Measurements from ENCODE around the gene BCAS3.

The BCAS3 gene

DNA sequence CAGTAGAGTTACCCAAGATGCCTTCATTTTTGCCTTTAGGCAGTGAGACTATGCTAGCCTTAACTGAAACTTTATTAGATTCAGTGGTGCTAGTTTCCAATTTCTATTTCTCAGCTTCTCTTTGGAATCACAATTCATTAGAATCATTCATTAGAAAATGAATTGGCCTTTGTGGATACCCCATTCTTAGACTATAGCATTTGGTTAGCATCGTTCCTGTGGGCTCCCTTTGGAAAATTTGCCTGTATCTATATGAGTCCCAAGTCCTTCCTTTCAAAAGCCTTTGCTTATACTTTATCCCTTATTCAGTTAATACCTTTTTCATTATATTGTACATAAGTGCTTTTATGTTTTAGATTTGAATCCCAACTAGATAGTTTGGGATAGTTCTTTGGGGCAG is 535.0 kb downstream of the BCAS3 start:
- DNase-seq: no peak

DNA sequence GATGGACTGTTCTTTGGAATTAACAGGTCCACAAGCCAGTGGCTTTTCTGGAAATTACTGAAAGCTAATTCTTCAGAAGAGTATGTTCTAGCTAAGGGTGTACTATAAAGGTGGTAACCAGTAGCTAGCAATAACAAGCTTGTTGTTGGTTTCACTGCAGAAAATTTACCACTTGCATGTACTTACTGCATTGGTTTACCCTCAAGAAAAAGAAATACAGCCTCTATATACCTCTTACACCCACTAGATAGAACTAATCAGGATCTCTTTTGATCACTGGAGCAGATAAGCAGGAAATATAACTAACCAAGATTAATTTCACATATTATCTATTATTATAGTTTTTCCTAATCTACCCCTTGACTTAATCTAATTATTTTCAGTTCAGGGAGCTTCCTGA is 537.1 kb downstream of the BCAS3 start:
- DNase-seq: no peak

- no peak for DNase-seq
Measured at GRCh38 chr17:61216066-61216465, 538.4 kb downstream of the BCAS3 start.

DNA sequence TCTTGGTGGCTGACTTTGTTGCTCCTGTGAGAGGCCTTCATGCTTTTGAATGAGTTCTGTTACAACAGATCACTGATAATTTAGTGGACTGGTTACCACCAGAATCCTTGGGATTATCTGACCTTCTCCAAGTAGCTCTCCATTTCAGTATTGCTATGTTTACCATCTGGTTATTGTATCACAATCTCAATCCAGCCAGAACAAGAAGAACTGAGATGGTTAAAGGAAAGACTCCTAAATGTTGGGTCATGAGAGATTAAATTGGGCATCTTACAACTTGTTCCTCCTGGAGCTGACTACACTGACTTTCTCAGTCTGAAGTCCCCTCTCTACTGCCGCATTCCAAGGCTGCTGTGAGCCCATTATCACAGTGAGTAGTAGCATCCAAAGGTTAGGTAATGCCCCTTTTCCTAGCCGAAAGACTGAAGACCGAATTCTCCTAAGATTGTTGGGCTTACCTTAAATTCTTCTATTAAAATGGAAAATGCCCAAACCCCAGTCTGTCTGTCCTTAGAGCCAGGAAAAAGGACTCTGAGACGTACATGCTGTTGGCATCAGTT is 540.3 kb downstream of the BCAS3 start:
- DNase-seq: no peak

DNA sequence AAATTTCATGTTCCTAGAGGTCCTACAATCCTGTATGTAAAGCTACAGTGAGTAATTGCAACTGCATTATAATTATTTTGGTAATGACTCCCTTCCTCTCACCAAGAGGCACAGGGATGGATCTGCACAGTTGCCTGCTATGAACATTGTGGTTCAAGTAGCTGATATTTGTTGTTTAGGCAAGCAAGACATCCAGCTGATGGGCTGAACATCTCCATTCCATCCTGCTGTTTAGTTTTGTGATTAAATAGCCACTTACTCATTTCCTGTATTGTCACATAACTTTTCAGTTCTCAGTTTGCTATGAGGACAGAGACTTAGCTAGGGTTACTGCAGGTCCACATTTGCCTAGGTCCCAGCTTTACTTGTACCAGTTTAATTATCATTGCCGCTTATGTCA is 540.8 kb downstream of the BCAS3 start:
- DNase-seq: no peak

DNA sequence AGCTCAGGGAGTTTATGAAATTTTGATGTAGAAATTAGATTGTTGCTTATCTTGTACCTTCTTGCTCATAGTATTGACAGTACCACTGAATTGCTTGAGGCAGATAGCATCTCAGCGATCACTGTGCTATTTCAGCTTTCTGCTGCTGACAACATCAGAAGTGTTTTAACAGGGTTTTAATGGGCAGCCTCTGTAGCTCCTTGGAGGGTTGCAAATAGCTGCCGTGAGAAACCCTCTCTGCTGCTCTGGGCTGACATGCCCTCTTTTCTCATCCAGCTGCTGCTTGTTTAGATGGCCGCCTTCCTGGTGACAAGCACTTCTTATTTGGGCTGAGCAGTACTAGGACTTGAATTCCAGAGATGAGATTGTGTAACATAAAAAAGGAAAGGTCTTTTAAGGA is 541.8 kb downstream of the BCAS3 start:
- DNase-seq: no peak

GRCh38 chr17:61221181-61221580 is 543.5 kb downstream of the BCAS3 start:
- no peak for DNase-seq

- DNase-seq: no peak
Measured at GRCh38 chr17:61221597-61222471, 544.2 kb downstream of the BCAS3 start.

GRCh38 chr17:61223725-61224124 is 546.1 kb downstream of the BCAS3 start:
- no peak for DNase-seq

- no peak for DNase-seq
Measured at GRCh38 chr17:61225178-61225882, 547.7 kb downstream of the BCAS3 start.

DNA sequence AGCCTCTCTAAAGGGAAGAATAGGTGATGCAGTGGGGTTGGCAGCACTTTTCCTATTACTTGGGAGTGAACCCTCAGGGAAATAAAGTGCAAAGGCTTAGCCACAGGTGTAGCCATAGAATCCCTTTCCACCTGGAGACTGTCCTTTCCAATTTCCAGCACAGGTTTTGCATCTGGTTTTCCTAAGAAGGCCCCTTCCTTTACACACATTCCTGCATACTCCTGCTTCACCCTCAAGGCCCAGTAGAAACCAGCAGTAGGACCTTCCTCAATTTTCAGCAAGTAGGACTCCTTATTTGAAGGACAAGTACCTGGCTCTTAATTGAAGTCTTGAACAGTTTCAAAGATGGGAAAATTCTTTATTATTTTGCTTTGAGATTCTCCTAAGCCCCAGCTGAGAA is 550.2 kb downstream of the BCAS3 start:
- DNase-seq: no peak

GRCh38 chr17:61230461-61230860 is 552.8 kb downstream of the BCAS3 start:
- no peak for DNase-seq

GRCh38 chr17:61230972-61231820 is 553.5 kb downstream of the BCAS3 start:
- no peak for DNase-seq

DNA sequence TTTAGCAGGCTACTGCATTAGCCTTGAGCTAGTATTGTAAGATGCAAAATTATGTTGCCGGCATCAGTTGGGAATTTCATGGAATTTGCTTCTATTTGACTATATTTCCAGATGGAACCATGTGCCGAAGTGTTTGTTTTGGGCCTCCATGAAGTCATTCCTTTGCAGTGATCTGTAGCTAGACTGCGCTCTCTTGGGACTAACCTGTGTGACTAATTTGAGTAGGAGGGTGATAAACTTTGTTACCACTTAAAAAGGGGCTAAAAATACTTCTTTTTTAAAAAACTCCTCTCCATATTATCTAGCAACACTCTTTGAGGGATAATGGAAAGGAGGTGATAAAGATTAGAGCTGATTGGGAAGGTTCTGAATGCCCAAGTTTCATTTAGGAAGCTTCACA is 555.2 kb downstream of the BCAS3 start:
- no peak for DNase-seq

GRCh38 chr17:61233991-61234750 is 556.5 kb downstream of the BCAS3 start:
- no peak for DNase-seq

DNA sequence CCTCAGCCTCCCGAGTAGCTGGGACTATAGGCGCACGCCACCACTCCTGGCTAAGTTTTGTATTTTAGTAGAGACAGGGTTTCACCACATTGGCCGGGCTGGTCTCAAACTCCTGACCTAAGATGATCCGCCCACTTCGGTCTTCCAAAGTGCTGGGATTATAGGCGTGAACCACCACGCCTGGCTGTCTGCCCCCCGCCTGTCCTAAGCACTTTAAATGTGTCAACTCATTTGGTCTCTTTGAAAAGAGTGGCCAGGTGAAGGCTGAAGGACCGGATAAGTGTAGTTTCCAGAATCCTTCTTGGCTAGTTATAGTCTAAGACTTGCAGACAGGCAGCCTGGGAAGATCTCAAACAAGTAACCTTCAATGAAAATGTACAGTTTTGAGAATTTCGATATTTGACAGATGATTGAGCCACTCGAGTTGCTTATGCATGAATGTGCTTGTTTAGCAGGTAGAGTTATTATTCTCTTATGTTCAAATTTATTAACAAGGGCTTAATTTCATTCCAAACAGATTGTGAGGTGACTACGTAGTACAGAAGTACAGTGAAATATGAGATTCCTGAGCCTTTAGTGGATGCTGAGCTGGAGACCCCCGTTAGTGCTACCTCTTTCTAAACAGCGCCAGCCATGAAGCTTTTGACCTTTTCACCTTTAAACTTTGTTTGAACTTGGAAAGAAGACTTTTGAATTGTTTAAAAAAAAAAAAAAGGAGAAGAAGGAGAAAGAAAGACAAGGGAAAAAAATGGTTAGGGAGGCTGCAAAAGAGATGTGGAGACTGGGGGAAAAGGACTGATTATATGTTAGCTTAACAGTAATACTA is 557.6 kb downstream of the BCAS3 start:
- no peak for DNase-seq

GRCh38 chr17:61235827-61236197 is 558.2 kb downstream of the BCAS3 start:
- DNase-seq: no peak

DNA sequence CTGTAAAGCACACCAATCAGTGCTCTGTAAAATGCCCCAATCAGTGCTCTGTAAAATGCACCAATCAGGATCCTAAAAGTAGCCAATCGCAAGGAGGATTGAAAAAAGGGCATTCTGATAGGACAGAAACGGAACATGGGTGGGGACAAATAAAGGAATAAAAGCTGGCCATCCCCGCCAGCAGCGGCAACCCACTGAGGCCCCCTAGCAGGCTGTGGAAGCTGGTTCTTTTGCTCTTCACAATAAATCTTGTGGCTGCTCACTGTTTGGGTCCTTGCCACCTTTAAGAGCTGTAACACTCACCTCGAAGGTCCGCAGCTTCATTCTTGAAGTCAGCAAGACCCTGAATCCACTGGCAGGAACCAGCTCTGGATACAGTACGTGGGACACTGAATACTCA is 559.6 kb downstream of the BCAS3 start:
- DNase-seq: no peak

DNA sequence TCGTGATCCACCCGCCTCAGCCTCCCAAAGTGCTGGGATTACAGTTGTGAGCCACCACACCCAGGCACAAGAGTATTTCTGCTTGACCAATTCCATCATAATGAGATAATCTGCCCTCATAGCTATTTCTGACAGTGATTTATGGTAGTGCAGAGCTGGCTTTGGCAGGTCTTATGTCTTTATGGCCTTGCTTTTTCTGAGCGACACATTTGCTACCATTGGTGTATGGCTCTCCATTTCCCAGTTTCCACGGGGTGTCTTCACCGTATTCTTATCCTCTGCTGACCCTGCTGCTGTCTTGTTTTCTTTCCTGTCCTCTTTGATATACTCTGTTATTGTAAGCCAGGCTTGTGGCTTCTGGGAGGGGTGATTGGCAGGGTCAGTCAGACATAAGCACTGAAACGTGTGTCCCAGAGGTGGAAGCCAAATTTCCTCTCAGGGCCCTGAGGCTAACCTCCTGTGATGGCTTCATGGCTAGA is 560.8 kb downstream of the BCAS3 start:
- no peak for DNase-seq

DNA sequence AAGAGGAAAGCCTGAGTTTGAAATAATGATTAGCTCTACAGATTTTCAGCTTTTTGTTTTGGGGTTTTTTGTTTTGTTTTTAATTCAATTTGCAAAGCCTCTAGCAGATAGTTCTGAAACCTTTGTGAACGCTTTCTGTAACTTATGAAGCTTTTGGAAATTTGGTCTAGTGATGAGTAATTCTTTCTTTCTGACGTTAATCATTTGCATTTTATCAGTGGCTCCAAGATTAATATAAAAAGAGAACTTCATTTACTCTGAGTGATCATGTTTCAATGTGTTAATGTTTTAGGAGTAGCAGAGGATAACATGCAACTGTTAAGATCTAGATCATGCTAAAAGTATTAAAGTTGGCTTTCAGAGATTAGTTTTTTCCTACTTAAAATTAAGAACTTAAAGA is 561.7 kb downstream of the BCAS3 start:
- DNase-seq: no peak

DNA sequence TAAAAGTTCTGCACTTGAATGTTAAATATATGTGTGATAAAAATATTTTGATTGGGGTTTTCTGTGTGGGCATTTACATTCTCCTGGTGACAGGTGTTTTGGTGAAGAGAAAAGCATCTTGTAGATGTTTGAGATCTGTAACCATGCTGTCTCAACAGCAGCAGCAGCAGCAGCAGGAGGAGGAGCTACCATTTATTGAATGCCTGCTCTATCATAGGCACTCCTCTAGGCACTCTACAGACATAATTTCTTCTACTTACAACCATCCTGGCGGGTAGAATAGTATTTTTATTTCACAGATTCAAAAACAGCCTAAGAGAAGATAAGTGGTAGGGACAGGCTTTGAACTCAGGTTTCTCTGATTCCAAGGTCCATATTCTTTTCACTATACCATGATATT is 562.3 kb downstream of the BCAS3 start:
- no peak for DNase-seq
